NCI-H1417 (cell line): Measurements from ENCODE around the gene GLYR1.
A peak's percentile ranks its signal among the peaks of the same experiment; 100 is the strongest.
"Not testable (repeated sequence)": the region's sequence is repeated elsewhere in the genome, so short reads cannot be mapped to it uniquely, and the experiment has no call there.

Source experiments
- DNase-seq, 3 experiments: peaks; one replicate each; lab custom pipeline; 2025; lab: John Stamatoyannopoulos, UW

GLYR1 gene

GRCh38 chr16:4846901-4847773 lies at the start of gene GLYR1, which contains the start of gene UBN1:
Gene GLYR1 (minus strand): TSS chr16:4847288. CDS start chr16:4847265, 23 bp downstream.
Gene UBN1 (plus strand): TSS chr16:4847481. CDS start chr16:4852918, 5,437 bp downstream.
- peak; percentile 94 to 97 (median 97) for DNase-seq

- not testable (repeated sequence) for DNase-seq
Observed at GRCh38 chr16:4896761-4897160, 49.7 kb upstream of the GLYR1 start.

GRCh38 chr16:4895366-4895765 lies 48.3 kb upstream of the GLYR1 start:
- DNase-seq, result no peak

GRCh38 chr16:4894276-4895150 lies 47.4 kb upstream of the GLYR1 start:
- DNase-seq, result peak in 1 of 3 experiments; percentile 2

GRCh38 chr16:4893103-4893862 lies 46.2 kb upstream of the GLYR1 start:
- no peak for DNase-seq

GRCh38 chr16:4892361-4893102 lies 45.4 kb upstream of the GLYR1 start:
- no peak for DNase-seq

- no peak for DNase-seq
Observed at GRCh38 chr16:4891886-4892216, 44.8 kb upstream of the GLYR1 start.

- no peak for DNase-seq
Observed at GRCh38 chr16:4891097-4891885, 44.2 kb upstream of the GLYR1 start.

GRCh38 chr16:4890686-4891085 lies 43.6 kb upstream of the GLYR1 start:
- no peak for DNase-seq

- DNase-seq, result peak in 1 of 3 experiments; percentile 0
Observed at GRCh38 chr16:4890026-4890425, 42.9 kb upstream of the GLYR1 start.

- DNase-seq, result no peak
Observed at GRCh38 chr16:4888428-4889135, 41.5 kb upstream of the GLYR1 start.

- DNase-seq, result no peak
Observed at GRCh38 chr16:4886151-4886550, 39.1 kb upstream of the GLYR1 start.

- no peak for DNase-seq
Observed at GRCh38 chr16:4884972-4885874, 38.1 kb upstream of the GLYR1 start.

- DNase-seq, result no peak
Observed at GRCh38 chr16:4884209-4884608, 37.1 kb upstream of the GLYR1 start.

GRCh38 chr16:4883501-4883900 lies 36.4 kb upstream of the GLYR1 start:
- DNase-seq, result no peak

- peak in 2 of 3 experiments; percentile 1 to 17 for DNase-seq
Observed at GRCh38 chr16:4882633-4883285, 35.7 kb upstream of the GLYR1 start.

- no peak for DNase-seq
Observed at GRCh38 chr16:4882000-4882632, 35.0 kb upstream of the GLYR1 start.
